Epithelial cell of proximal tubule (primary cell): ENCODE results near the gene FZD2. TPM values are rescaled to one million over a fixed set of nuclear protein-coding genes. Genes with fewer than 3 reads are reported as not detected.
"Not testable (repeated sequence)": the region's sequence is repeated elsewhere in the genome, so short reads cannot be mapped to it uniquely, and the experiment has no call there.

ENCODE experiments used
- DNase-seq: peaks from one replicate; pipeline ENCODE4 v3.0.0-alpha.2; 2011; ENCODE audit warnings: low read depth
- H3K4me3 ChIP-seq: 2 replicates; pipeline ENCODE4 v1.5.1; 2011; ENCODE audit warnings: low read depth, mild to moderate bottlenecking, low read length
- CTCF ChIP-seq: conservative IDR thresholded peaks from 2 replicates; pipeline ENCODE4 v1.5.1; 2012; ENCODE audit warnings: low read depth, mild to moderate bottlenecking, low read length
- total RNA-seq: library from RNA; depleted of rRNA; stranded (reverse); fragments of >200 nt; gene quantifications from 2 replicates; pipeline ENCODE4 v1.2.3, GENCODE V29; 2015

Gene FZD2
- total RNA-seq, 1 donor from 2014 or later, result 4.1 TPM

- H3K4me3 ChIP-seq, result no peak overlapping the region
- TF ChIP-seq CTCF, result no peak
- no peak for DNase-seq
Observed at GRCh38 chr17:44527954-44528353, 29.3 kb upstream of the FZD2 start.

- H3K4me3 ChIP-seq, result no peak overlapping the region
- DNase-seq, result no peak
- no peak for TF ChIP-seq CTCF
Observed at GRCh38 chr17:44529864-44530263, 27.4 kb upstream of the FZD2 start.

- no peak for TF ChIP-seq CTCF
Observed at GRCh38 chr17:44530896-44531418, 26.3 kb upstream of the FZD2 start.

GRCh38 chr17:44533533-44534246 lies 23.6 kb upstream of the FZD2 start:
- TF ChIP-seq CTCF, result peak; percentile 94
- H3K4me3 ChIP-seq, result no peak overlapping the region
- no peak for DNase-seq

More at GRCh38 chr17:44530896-44531418, 26.3 kb upstream of the FZD2 start:
- no peak overlapping the region for H3K4me3 ChIP-seq
- DNase-seq, result no peak

GRCh38 chr17:44536090-44536953 lies 21.0 kb upstream of the FZD2 start:
- no peak for TF ChIP-seq CTCF
- DNase-seq, result no peak

GRCh38 chr17:44537922-44538321 lies 19.4 kb upstream of the FZD2 start:
- H3K4me3 ChIP-seq, DNase-seq: not testable (repeated sequence)

More at GRCh38 chr17:44536090-44536953, 21.0 kb upstream of the FZD2 start:
- H3K4me3 ChIP-seq, result no peak overlapping the region

- TF ChIP-seq CTCF, result no peak
- no peak for DNase-seq
Observed at GRCh38 chr17:44539673-44540072, 17.6 kb upstream of the FZD2 start.

More at GRCh38 chr17:44539673-44540072, 17.6 kb upstream of the FZD2 start:
- H3K4me3 ChIP-seq, result no peak overlapping the region
